PC-3 (cell line): ENCODE measurements around the gene PMEPA1. TPM values are rescaled to one million over a fixed set of nuclear protein-coding genes. Genes with fewer than 3 reads are reported as not detected.

ENCODE experiments used
- ATAC-seq: fragments of 200-7000 bp; cut with Tn5 transposase; 2 replicates; pipeline ENCODE4 v1.9.1; 2020; ENCODE audit warnings: mild to moderate bottlenecking, moderate library complexity
- BruUV-seq: library from RNA; stranded (reverse); fragments of 400-500 nt; replicated peaks from 2 replicates; lab custom pipeline; 2021; lab: Mats Ljungman, UMichigan
- CTCF ChIA-PET: fragments of 300-600 bp; sonication (Branson Sonifier 250); formaldehyde crosslinking; loops from one replicate; lab custom pipeline; 2022; ENCODE audit warnings: antibody characterized with exemption; lab: Charles Lee
- POLR2A ChIA-PET: fragments of 300-600 bp; sonication (Branson Sonifier 250); formaldehyde crosslinking; loops from one replicate; lab custom pipeline; 2022; ENCODE audit warnings: antibody characterized with exemption; ENCODE audit not compliant: unreplicated experiment; lab: Charles Lee
- DNase-seq: peaks from one replicate; pipeline ENCODE4 v3.0.0-alpha.2; 2015
- H2AFZ ChIP-seq: fragments of 300-600 bp; sonication (generic); 2 replicates; pipeline ENCODE4 v1.6.0; 2016; ENCODE audit warnings: antibody characterized with exemption, low read length
- H3F3A ChIP-seq: fragments of 300-600 bp; sonication (generic); one replicate; pipeline ENCODE4 v1.6.0; 2017; ENCODE audit warnings: antibody characterized with exemption, low read length, control low read depth, mild to moderate bottlenecking; ENCODE audit not compliant: unreplicated experiment
- H3K27ac ChIP-seq: fragments of 300-600 bp; sonication (generic); 2 replicates; pipeline ENCODE4 v1.5.1; 2016; ENCODE audit warnings: mild to moderate bottlenecking, low read length
- H3K27me3 ChIP-seq: fragments of 300-600 bp; sonication (generic); 2 replicates; pipeline ENCODE4 v1.6.1; 2016; ENCODE audit warnings: low read length, mixed read lengths
- H3K36me3 ChIP-seq: fragments of 300-600 bp; sonication (generic); 2 replicates; pipeline ENCODE4 v1.6.1; 2016; ENCODE audit warnings: low read depth, mixed run types, low read length, mixed read lengths
- H3K4me1 ChIP-seq: fragments of 300-600 bp; sonication (generic); 2 replicates; pipeline ENCODE4 v1.5.1; 2016; ENCODE audit warnings: low read length; ENCODE audit not compliant: insufficient read depth
- H3K4me2 ChIP-seq: fragments of 300-600 bp; sonication (generic); 2 replicates; pipeline ENCODE4 v1.6.0; 2016; ENCODE audit warnings: low read length
- H3K4me3 ChIP-seq: fragments of 300-600 bp; sonication (generic); 2 replicates; pipeline ENCODE4 v1.5.1; 2016; ENCODE audit warnings: mild to moderate bottlenecking, low read length, mixed read lengths
- H3K79me2 ChIP-seq: fragments of 300-600 bp; sonication (generic); 2 replicates; pipeline ENCODE4 v1.6.1; 2017; ENCODE audit warnings: low read length, mixed read lengths
- H3K9ac ChIP-seq: fragments of 300-600 bp; sonication (generic); 2 replicates; pipeline ENCODE4 v1.6.0; 2016; ENCODE audit warnings: mild to moderate bottlenecking, low read length
- H3K9me2 ChIP-seq: fragments of 300-600 bp; sonication (generic); replicated peaks from 2 replicates; pipeline ENCODE4 v1.6.1; 2016; ENCODE audit warnings: mixed run types, low read length, mixed read lengths
- H3K9me3 ChIP-seq: fragments of 300-600 bp; sonication (generic); 2 replicates; pipeline ENCODE4 v1.6.1; 2016; ENCODE audit warnings: low read length, mixed read lengths
- H4K20me1 ChIP-seq: fragments of 300-600 bp; sonication (generic); 2 replicates; pipeline ENCODE4 v1.6.1; 2016; ENCODE audit warnings: low read length, mixed read lengths
- CTCF ChIP-seq: fragments of 300-600 bp; sonication (generic); conservative IDR thresholded peaks from 2 replicates; pipeline ENCODE4 v1.5.1; 2017; ENCODE audit warnings: antibody characterized with exemption, low read depth, mild to moderate bottlenecking, low read length
- EZH2 ChIP-seq: fragments of 300-600 bp; sonication (generic); IDR thresholded peaks from one replicate; pipeline ENCODE4 v1.6.1; 2017; ENCODE audit warnings: antibody characterized with exemption, mild to moderate bottlenecking, low read length; ENCODE audit not compliant: unreplicated experiment
- EZH2phosphoT487 ChIP-seq: fragments of 300-600 bp; sonication (generic); IDR thresholded peaks from 2 replicates; pipeline ENCODE4 v1.6.1; 2018; ENCODE audit warnings: mild to moderate bottlenecking, antibody characterized with exemption, low read length, borderline replicate concordance
- intact Hi-C: fragments of 100-400 bp; cut with micrococcal nuclease; formaldehyde crosslinking; loops from 2 replicates; pipeline ENCODE4 v1.9.0; 2023
- total RNA-seq: library from RNA; depleted of rRNA; stranded (reverse); fragments of >200 nt; gene quantifications from 2 replicates; pipeline ENCODE4 v1.2.3, GENCODE V29; 2014

PMEPA1 gene
- total RNA-seq, 1 experiment from 2014 or later = 21.9 TPM

GRCh38 chr20:57650756-57651483 lies 58.9 kb downstream of the PMEPA1 start:
- peaks cover 28% of the 10 kb centered on the region for H3K36me3 ChIP-seq
- H3K9ac ChIP-seq = no peak overlapping the region
- no peaks in the 10 kb centered on the region for H3K9me2 ChIP-seq
- CTCF ChIA-PET = interaction anchor here (0.6 to 0.7 kb wide), 2 partner anchors 28 to 534 kb away, joined by 3 to 4 read pairs; no protein-coding TSS in a partner anchor
- no peaks in the 10 kb centered on the region for H3K27me3 ChIP-seq
- no peaks in the 10 kb centered on the region for H3F3A ChIP-seq
- no peaks in the 10 kb centered on the region for H4K20me1 ChIP-seq
- no peak overlapping the region for H3K4me2 ChIP-seq
- intact Hi-C loops = no loop called here
- no peaks in the 10 kb centered on the region for H3K9me3 ChIP-seq
- POLR2A ChIA-PET = no interaction called here
- ATAC-seq (no peak), DNase-seq (no peak)
- TF ChIP-seq CTCF (no peak), EZH2phosphoT487 (no peak), EZH2 (no peak)
- no peak overlapping the region for H3K4me3 ChIP-seq
- H3K4me1 ChIP-seq = no peaks in the 10 kb centered on the region
- no peaks in the 10 kb centered on the region; the same call in 1 of the 2 replicates for H3K79me2 ChIP-seq
- H2AFZ ChIP-seq = no peak overlapping the region
- BruUV-seq = no TSS peak
- H3K27ac ChIP-seq = no peak overlapping the region

DNA sequence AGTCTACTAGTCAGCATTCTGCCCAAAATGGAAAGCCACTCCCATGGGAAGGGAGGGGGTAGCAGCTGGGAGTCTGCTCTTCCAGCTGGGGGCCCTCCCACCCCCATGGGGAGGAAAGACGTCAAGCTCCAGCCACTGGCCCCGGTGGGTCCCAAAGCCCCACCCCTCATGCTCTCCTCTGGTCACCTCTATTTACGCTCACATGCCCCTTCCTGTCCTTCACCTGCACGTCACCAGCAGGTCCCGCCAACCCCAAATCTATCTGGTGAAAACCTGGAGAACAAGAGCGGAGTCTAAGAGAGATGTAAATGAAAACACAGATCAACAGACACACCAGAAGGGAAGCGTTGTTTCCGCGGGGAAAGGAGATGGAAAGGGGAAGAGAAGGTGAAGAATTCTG lies 59.5 kb downstream of the PMEPA1 start:
- DNase-seq = no peak
- TF ChIP-seq EZH2phosphoT487 (no peak), EZH2 (no peak), CTCF (no peak)
- H3K4me2 ChIP-seq = no peak overlapping the region
- H3K36me3 ChIP-seq = peaks cover 28% of the 10 kb centered on the region
- no peak overlapping the region for H2AFZ ChIP-seq
- no peak overlapping the region for H3K4me3 ChIP-seq
- no peaks in the 10 kb centered on the region for H4K20me1 ChIP-seq
- no peaks in the 10 kb centered on the region; the same call in 1 of the 2 replicates for H3K79me2 ChIP-seq
- POLR2A ChIA-PET = no interaction called here
- no peak overlapping the region for H3K9ac ChIP-seq
- H3K4me1 ChIP-seq = no peaks in the 10 kb centered on the region
- H3K27me3 ChIP-seq = no peaks in the 10 kb centered on the region
- intact Hi-C loops = no loop called here
- H3F3A ChIP-seq = no peaks in the 10 kb centered on the region
- ATAC-seq = no peak
- no TSS peak for BruUV-seq
- H3K9me3 ChIP-seq = no peaks in the 10 kb centered on the region
- H3K9me2 ChIP-seq = no peaks in the 10 kb centered on the region
- CTCF ChIA-PET = no interaction called here
- H3K27ac ChIP-seq = no peak overlapping the region

DNA sequence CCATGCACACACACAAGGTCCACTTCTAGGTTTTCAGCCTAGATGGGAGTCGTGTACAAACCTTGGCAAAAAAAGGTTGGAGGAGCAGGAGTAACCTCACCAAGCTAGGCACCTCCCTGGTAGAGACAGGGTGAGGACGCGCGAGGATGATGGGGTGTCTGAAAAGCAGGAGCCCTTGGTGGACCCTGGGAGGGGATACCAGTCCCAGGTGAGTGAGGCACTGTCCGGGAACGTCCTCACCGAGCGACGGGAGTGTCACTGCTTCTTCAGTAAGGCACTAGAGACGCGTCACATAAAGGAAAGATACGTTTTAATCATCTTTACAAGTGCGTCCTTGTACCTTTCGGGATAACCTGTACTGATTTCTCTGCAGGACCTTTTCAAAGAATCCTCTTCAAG lies 60.2 kb downstream of the PMEPA1 start:
- ChIA-PET POLR2A (no interaction called here), CTCF (no interaction called here)
- Histone ChIP-seq H3K36me3 (peaks cover 28% of the 10 kb centered on the region), H3K79me2 (no peaks in the 10 kb centered on the region; the same call in 1 of the 2 replicates), H3K9me3 (no peaks in the 10 kb centered on the region), H3K4me2 (no peak overlapping the region), H2AFZ (no peak overlapping the region), H3K9me2 (no peaks in the 10 kb centered on the region), H3K27me3 (no peaks in the 10 kb centered on the region), H3K9ac (no peak overlapping the region), H3K27ac (no peak overlapping the region), H4K20me1 (no peaks in the 10 kb centered on the region), H3K4me1 (no peaks in the 10 kb centered on the region), H3K4me3 (no peak overlapping the region), H3F3A (no peaks in the 10 kb centered on the region)
- TF ChIP-seq EZH2 = no peak
- no peak for TF ChIP-seq EZH2phosphoT487
- TF ChIP-seq CTCF = no peak
- BruUV-seq = no TSS peak
- DNase-seq (no peak), ATAC-seq (no peak)
- intact Hi-C loops = no loop called here
